ENCODE measurements around the gene TNFAIP6. TPM values are rescaled to one million over a fixed set of nuclear protein-coding genes. Genes with fewer than 3 reads are reported as not detected.

TNFAIP6 gene
- total RNA-seq, 2 experiments from 2014 or later: not detected

GRCh38 chr2:151399981-151400380 is 42.6 kb downstream of the TNFAIP6 start:
- Histone ChIP-seq H3K79me2 (ENCODE audit: insufficient read depth, low read depth, low read length) (no peaks in the 10 kb centered on the region), H3K9me2 (ENCODE audit: insufficient read depth, low read length) (no peaks in the 10 kb centered on the region), H3K36me3 (ENCODE audit: insufficient read depth, low read length) (no peaks in the 10 kb centered on the region), H3K27ac (ENCODE audit: low read depth, low read length, poor library complexity, severe bottlenecking) (no peak overlapping the region), H3K4me3 (ENCODE audit: low read depth, low read length, poor library complexity, severe bottlenecking) (no peak overlapping the region), H3K4me1 (ENCODE audit: insufficient read depth, low read length, poor library complexity, severe bottlenecking) (no peaks in the 10 kb centered on the region), H4K20me1 (ENCODE audit: insufficient read depth, low read length) (no peaks in the 10 kb centered on the region), H3K4me2 (ENCODE audit: low read length) (no peak overlapping the region), H2AFZ (ENCODE audit: low read length) (no peak overlapping the region), H3K9me3 (ENCODE audit: low read length) (no peaks in the 10 kb centered on the region)
- TF ChIP-seq EZH2phosphoT487 (IDR thresholded peaks at IDR 0.05; ENCODE audit: borderline replicate concordance, low read depth, low read length): no peak
- no peak for TF ChIP-seq CTCF (conservative IDR thresholded peaks at IDR 0.05; ENCODE audit: low read length)
- BruUV-seq (replicated peaks): no TSS peak
- intact Hi-C loops (cut with micrococcal nuclease; ENCODE audit: unreplicated experiment): loop anchor here (10.0 kb wide), 1 partner anchor 115 kb away; the partner anchor contains the start of gene NMI
- ChIA-PET CTCF (ENCODE audit: unreplicated experiment) (no interaction called here), POLR2A (no interaction called here)
- no peak for DNase-seq (ENCODE audit: low spot score)

GRCh38 chr2:151401149-151401548 is 43.8 kb downstream of the TNFAIP6 start:
- Histone ChIP-seq H3K4me1 (ENCODE audit: insufficient read depth, low read length, poor library complexity, severe bottlenecking) (no peaks in the 10 kb centered on the region), H3K79me2 (ENCODE audit: insufficient read depth, low read depth, low read length) (no peaks in the 10 kb centered on the region), H2AFZ (ENCODE audit: low read length) (no peak overlapping the region), H3K9me2 (ENCODE audit: insufficient read depth, low read length) (no peaks in the 10 kb centered on the region), H3K4me2 (ENCODE audit: low read length) (no peak overlapping the region), H3K36me3 (ENCODE audit: insufficient read depth, low read length) (no peaks in the 10 kb centered on the region), H3K27ac (ENCODE audit: low read depth, low read length, poor library complexity, severe bottlenecking) (no peak overlapping the region), H3K4me3 (ENCODE audit: low read depth, low read length, poor library complexity, severe bottlenecking) (no peak overlapping the region), H4K20me1 (ENCODE audit: insufficient read depth, low read length) (no peaks in the 10 kb centered on the region), H3K9me3 (ENCODE audit: low read length) (no peaks in the 10 kb centered on the region)
- ChIA-PET POLR2A (interaction anchor here (0.6 kb wide), 1 partner anchor 25 kb away, joined by 8 read pairs; no protein-coding TSS in a partner anchor), CTCF (ENCODE audit: unreplicated experiment) (no interaction called here)
- intact Hi-C loops (cut with micrococcal nuclease; ENCODE audit: unreplicated experiment): loop anchor here (10.0 kb wide), 1 partner anchor 116 kb away; the partner anchor contains the start of gene NMI
- no peak for DNase-seq (ENCODE audit: low spot score)
- no TSS peak for BruUV-seq (replicated peaks)
- no peak for TF ChIP-seq EZH2phosphoT487 (IDR thresholded peaks at IDR 0.05; ENCODE audit: borderline replicate concordance, low read depth, low read length)

GRCh38 chr2:151403914-151404313 is 46.5 kb downstream of the TNFAIP6 start:
- Histone ChIP-seq H2AFZ (ENCODE audit: low read length) (no peak overlapping the region), H3K79me2 (ENCODE audit: insufficient read depth, low read depth, low read length) (no peaks in the 10 kb centered on the region), H3K36me3 (ENCODE audit: insufficient read depth, low read length) (no peaks in the 10 kb centered on the region), H3K4me3 (ENCODE audit: low read depth, low read length, poor library complexity, severe bottlenecking) (no peak overlapping the region), H3K4me1 (ENCODE audit: insufficient read depth, low read length, poor library complexity, severe bottlenecking) (no peaks in the 10 kb centered on the region), H3K9me3 (ENCODE audit: low read length) (no peaks in the 10 kb centered on the region), H3K4me2 (ENCODE audit: low read length) (no peak overlapping the region), H3K27ac (ENCODE audit: low read depth, low read length, poor library complexity, severe bottlenecking) (no peak overlapping the region), H3K9me2 (ENCODE audit: insufficient read depth, low read length) (no peaks in the 10 kb centered on the region), H4K20me1 (ENCODE audit: insufficient read depth, low read length) (no peaks in the 10 kb centered on the region)
- CTCF ChIA-PET (ENCODE audit: unreplicated experiment): no interaction called here
- TF ChIP-seq EZH2phosphoT487 (IDR thresholded peaks at IDR 0.05; ENCODE audit: borderline replicate concordance, low read depth, low read length) (no peak), CTCF (conservative IDR thresholded peaks at IDR 0.05; ENCODE audit: low read length) (no peak)
- intact Hi-C loops (cut with micrococcal nuclease; ENCODE audit: unreplicated experiment): loop anchor here (10.0 kb wide), 1 partner anchor 119 kb away; the partner anchor contains the start of gene NMI
- DNase-seq (ENCODE audit: low spot score): no peak
- POLR2A ChIA-PET: no interaction called here
- no TSS peak for BruUV-seq (replicated peaks)

All from OCI-LY7 (cell line).